GM19035 (cell line): Measurements from ENCODE around the gene ASAP2.

Experiments used
- ATAC-seq: cut with Tn5 transposase; IDR thresholded peaks from one replicate; pipeline ENCODE4 v1.9.1; 2021; ENCODE audit not compliant: unreplicated experiment

ASAP2 gene

GRCh38 chr2:9179572-9180201, 26.9 kb upstream of the ASAP2 start:
- no peak for ATAC-seq

GRCh38 chr2:9184361-9184760, 22.3 kb upstream of the ASAP2 start:
- ATAC-seq, result no peak

GRCh38 chr2:9187620-9188214, 18.9 kb upstream of the ASAP2 start:
- no peak for ATAC-seq

GRCh38 chr2:9188823-9189222, 17.8 kb upstream of the ASAP2 start:
- ATAC-seq, result no peak

GRCh38 chr2:9189901-9190300, 16.7 kb upstream of the ASAP2 start:
- no peak for ATAC-seq

- ATAC-seq, result no peak
These were observed 15.6 kb upstream of the ASAP2 start for GRCh38 chr2:9191041-9191481.

GRCh38 chr2:9192712-9193111, 13.9 kb upstream of the ASAP2 start:
- ATAC-seq, result no peak

- ATAC-seq, result no peak
These were observed 12.3 kb upstream of the ASAP2 start for GRCh38 chr2:9194352-9194751.

GRCh38 chr2:9196637-9197036, 10.0 kb upstream of the ASAP2 start:
- no peak for ATAC-seq

- no peak for ATAC-seq
These were observed 8.7 kb upstream of the ASAP2 start for GRCh38 chr2:9197916-9198315.

- ATAC-seq, result no peak
These were observed 6.6 kb upstream of the ASAP2 start for GRCh38 chr2:9199716-9200632.

- no peak for ATAC-seq
These were observed 6.0 kb upstream of the ASAP2 start for GRCh38 chr2:9200633-9201015.

- ATAC-seq, result no peak
These were observed 5.3 kb upstream of the ASAP2 start for GRCh38 chr2:9201185-9201891.

GRCh38 chr2:9203006-9203405, 3.6 kb upstream of the ASAP2 start:
- ATAC-seq, result no peak

- ATAC-seq, result no peak
These were observed 2.7 kb upstream of the ASAP2 start for GRCh38 chr2:9203876-9204275.

- no peak for ATAC-seq
These were observed 1.7 kb upstream of the ASAP2 start for GRCh38 chr2:9204939-9205338.

- no peak for ATAC-seq
These were observed 1.1 kb upstream of the ASAP2 start for GRCh38 chr2:9205486-9205885.

GRCh38 chr2:9206991-9207640, 504 bp downstream of the ASAP2 start:
- peak; percentile 20 for ATAC-seq

GRCh38 chr2:9207641-9208311, 1.2 kb downstream of the ASAP2 start:
- ATAC-seq, result no peak

GRCh38 chr2:9208875-9209274, 2.3 kb downstream of the ASAP2 start:
- ATAC-seq, result no peak
